Activated T-cell treated with anti-CD3 and anti-CD28 coated beads, Interleukin-2, amount 50 U/mL, for 24 hours (primary cell): ENCODE measurements around the gene TBC1D22A.

Source experiments
- DNase-seq: peaks from one replicate; pipeline ENCODE4 v3.0.0-alpha.2; 2020
- H3K27ac Mint-ChIP-seq: 2 replicates; pipeline ENCODE4 v1.8.0; 2020; ENCODE audit warnings: mild to moderate bottlenecking, mixed read lengths
- H3K27me3 Mint-ChIP-seq: 2 replicates; pipeline ENCODE4 v1.8.0; 2020; ENCODE audit warnings: mixed read lengths
- H3K36me3 Mint-ChIP-seq: 2 replicates; pipeline ENCODE4 v1.8.0; 2020; ENCODE audit warnings: low read depth, mixed read lengths
- H3K4me1 Mint-ChIP-seq: 2 replicates; pipeline ENCODE4 v1.8.0; 2020; ENCODE audit warnings: low read depth, mixed read lengths
- H3K4me3 Mint-ChIP-seq: 2 replicates; pipeline ENCODE4 v1.8.0; 2020; ENCODE audit warnings: mild to moderate bottlenecking, moderate library complexity, mixed read lengths
- H3K9me3 Mint-ChIP-seq: 2 replicates; pipeline ENCODE4 v1.8.0; 2020; ENCODE audit warnings: mixed read lengths

TBC1D22A gene

DNA sequence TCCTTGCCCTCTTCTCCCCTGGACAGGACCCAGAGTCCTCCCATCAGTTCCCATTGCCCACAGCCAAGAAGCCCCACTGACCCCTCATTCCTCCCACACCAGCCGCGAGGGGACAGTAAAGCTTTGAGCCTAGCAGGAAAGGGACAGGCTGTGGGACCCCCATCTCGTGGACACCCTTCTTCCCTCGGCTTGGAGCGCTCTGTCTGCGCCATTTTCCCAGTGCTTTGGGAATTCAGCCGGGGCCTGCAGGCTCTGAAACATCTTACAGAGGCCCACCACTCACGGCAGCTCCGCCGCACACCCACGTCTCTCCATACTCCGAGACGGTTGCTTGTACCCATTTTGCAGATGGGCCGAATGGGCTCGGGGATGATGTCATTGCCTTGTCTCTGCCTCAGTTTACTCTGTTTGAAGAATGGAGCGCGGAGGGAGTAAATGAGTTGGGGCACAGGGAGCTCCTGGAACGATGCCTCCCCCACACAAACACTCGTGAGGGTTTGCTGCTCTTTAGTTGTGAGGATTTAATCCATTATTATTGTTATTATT lies 447.7 kb downstream of the TBC1D22A start:
- H3K27ac Mint-ChIP-seq: no peak overlapping the region
- no peak overlapping the region for H3K4me3 Mint-ChIP-seq
- peak; percentile 9 for DNase-seq
- no peaks in the 10 kb centered on the region for H3K9me3 Mint-ChIP-seq
- no peaks in the 10 kb centered on the region for H3K36me3 Mint-ChIP-seq
- H3K27me3 Mint-ChIP-seq: no peaks in the 10 kb centered on the region
- H3K4me1 Mint-ChIP-seq: no peaks in the 10 kb centered on the region

DNA sequence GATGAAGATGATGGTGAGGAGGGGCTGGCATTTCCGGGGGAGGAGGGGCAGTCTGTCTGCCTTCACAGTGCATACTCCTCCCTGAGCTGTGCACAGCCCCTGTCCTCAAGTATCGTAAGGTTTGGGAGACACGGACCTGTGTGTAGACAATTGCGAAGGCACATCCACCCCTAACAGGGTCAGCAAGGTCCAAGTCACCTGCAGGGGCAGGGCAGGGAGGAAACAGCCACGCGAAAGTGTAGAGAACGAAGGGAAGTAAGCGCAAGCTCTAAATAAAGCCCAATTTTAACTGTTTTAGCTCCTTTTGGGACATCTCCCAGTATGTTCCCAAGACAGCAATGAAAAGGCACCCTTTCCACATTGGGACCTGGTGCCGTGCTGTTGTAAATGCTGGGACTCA lies 448.2 kb downstream of the TBC1D22A start:
- Mint-ChIP-seq H3K4me3 (no peak overlapping the region), H3K27me3 (no peaks in the 10 kb centered on the region), H3K27ac (no peak overlapping the region), H3K4me1 (no peaks in the 10 kb centered on the region), H3K36me3 (no peaks in the 10 kb centered on the region), H3K9me3 (no peaks in the 10 kb centered on the region)
- DNase-seq: peak; percentile 20

DNA sequence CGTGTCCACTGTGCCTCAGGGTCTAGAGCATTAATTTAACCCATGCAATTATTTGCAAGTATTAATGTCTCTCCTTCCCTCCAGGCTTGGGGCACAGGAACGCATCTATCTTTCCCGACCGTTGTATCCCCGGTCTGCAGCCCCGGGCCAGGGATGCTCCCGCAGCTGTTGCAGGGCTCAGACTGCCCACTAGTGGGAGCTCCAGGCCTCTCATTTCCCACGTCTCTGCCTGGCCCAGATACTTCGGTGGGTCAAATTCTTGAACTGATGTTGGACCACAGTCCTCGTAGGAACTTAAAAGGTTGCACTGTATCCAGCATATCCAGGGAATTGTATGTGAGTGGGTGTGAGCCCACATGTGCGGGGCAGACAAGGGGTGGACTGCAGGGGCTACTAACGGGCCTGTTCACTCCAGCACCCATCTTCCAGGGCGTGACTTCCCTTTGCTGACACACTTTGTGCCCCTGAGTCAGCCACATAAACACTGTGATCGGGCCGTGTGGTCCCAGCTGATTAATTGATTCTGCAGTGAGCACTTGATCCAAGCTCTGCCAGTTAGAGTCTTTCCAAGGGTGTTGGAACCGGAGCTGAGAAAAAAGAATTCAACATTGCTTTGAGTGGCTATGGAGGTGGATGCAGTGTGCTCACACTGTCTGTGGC lies 451.3 kb downstream of the TBC1D22A start:
- Mint-ChIP-seq H3K36me3 (no peaks in the 10 kb centered on the region), H3K4me1 (no peaks in the 10 kb centered on the region), H3K27me3 (no peaks in the 10 kb centered on the region), H3K4me3 (no peak overlapping the region), H3K9me3 (no peaks in the 10 kb centered on the region), H3K27ac (no peak overlapping the region)
- peak; percentile 66 for DNase-seq

DNA sequence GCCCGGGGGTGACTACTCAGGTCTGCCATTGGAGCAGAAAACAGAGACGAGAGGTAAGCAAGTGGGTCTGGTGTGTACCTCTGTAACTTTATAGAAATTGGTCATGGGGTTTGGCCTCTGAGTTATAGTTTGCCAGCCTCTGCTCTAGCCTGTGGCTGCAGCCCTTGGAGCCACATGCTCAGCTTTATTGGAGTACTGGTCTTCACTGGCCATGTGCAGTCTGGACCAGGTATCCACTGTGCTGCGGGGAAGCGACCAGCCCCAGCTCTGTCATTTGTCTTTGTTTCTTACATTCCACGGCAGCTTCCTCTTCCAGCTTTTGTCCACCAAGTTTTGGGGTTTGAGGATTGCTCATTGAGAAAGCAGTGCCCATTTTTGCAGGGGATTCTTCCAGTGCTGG lies 453.4 kb downstream of the TBC1D22A start:
- H3K27ac Mint-ChIP-seq: no peak overlapping the region

DNA sequence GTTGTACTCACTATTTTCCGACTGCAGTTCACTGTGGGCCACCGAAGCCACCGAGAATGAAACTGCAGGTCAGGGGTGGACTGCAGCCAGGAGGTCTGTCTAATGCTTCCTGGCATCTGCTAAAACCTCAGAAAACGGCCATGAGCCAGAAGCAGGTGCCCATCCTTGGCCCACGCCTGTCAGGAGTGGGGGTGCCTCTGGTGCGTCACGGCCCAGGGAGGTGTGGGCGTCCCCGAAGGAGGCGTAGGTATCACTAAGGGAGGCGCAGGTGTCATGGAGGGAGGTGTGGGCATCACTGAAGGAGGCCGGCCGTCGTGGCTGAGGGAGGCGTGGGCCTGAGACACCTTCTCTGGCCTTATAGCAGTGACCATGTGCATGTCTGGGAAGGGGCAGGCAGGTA lies 456.2 kb downstream of the TBC1D22A start:
- H3K27me3 Mint-ChIP-seq: no peaks in the 10 kb centered on the region
- no peaks in the 10 kb centered on the region for H3K9me3 Mint-ChIP-seq
- no peaks in the 10 kb centered on the region for H3K4me1 Mint-ChIP-seq
- no peak overlapping the region for H3K27ac Mint-ChIP-seq
- no peak for DNase-seq
- no peak overlapping the region for H3K4me3 Mint-ChIP-seq
- H3K36me3 Mint-ChIP-seq: no peaks in the 10 kb centered on the region

More for the DNA sequence above, 453.4 kb downstream of the TBC1D22A start:
- Mint-ChIP-seq H3K4me3 (no peak overlapping the region), H3K9me3 (no peaks in the 10 kb centered on the region), H3K36me3 (no peaks in the 10 kb centered on the region), H3K4me1 (no peaks in the 10 kb centered on the region), H3K27me3 (no peaks in the 10 kb centered on the region)
- no peak for DNase-seq

DNA sequence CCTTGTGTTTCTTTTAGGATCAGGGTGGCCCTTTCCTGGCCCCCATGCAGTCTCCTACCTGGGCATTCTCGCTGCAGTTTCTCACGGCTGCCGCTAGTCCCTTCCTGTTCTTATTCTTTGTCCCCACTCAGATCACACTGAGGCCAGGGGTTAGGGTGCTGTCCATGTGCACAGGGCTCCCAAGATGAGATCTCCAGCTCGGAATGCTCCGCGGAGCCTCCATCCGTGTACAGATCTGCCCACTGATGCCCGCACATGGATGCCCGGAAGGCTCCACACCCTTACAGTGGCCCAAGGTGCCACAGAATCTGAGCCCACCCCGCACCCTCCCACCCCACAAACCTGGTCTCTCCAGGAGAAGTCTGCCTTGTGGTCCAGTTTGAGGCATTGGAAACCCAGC lies 457.3 kb downstream of the TBC1D22A start:
- DNase-seq: no peak
- Mint-ChIP-seq H3K4me3 (no peak overlapping the region), H3K27ac (no peak overlapping the region), H3K36me3 (no peaks in the 10 kb centered on the region), H3K9me3 (no peaks in the 10 kb centered on the region), H3K4me1 (no peaks in the 10 kb centered on the region), H3K27me3 (no peaks in the 10 kb centered on the region)

DNA sequence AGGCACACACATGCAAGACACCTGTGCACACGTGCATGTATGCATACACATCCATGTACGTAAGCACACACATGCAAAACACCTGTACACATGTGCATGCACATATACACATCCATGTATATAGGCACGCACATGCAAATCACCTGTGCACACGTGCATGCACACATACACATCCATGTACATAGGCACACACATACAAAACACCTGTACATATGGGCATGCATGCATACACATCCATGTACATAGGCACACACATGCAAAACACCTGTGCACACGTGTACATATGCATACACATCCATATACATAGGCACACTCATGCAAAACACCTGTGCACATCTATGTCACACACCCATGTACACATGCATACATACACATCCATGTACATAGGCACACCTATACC lies 458.3 kb downstream of the TBC1D22A start:
- H3K4me3 Mint-ChIP-seq: no peak overlapping the region
- H3K36me3 Mint-ChIP-seq: no peaks in the 10 kb centered on the region
- H3K4me1 Mint-ChIP-seq: no peaks in the 10 kb centered on the region
- no peaks in the 10 kb centered on the region for H3K27me3 Mint-ChIP-seq
- H3K9me3 Mint-ChIP-seq: no peaks in the 10 kb centered on the region
- H3K27ac Mint-ChIP-seq: no peak overlapping the region
- DNase-seq: no peak

DNA sequence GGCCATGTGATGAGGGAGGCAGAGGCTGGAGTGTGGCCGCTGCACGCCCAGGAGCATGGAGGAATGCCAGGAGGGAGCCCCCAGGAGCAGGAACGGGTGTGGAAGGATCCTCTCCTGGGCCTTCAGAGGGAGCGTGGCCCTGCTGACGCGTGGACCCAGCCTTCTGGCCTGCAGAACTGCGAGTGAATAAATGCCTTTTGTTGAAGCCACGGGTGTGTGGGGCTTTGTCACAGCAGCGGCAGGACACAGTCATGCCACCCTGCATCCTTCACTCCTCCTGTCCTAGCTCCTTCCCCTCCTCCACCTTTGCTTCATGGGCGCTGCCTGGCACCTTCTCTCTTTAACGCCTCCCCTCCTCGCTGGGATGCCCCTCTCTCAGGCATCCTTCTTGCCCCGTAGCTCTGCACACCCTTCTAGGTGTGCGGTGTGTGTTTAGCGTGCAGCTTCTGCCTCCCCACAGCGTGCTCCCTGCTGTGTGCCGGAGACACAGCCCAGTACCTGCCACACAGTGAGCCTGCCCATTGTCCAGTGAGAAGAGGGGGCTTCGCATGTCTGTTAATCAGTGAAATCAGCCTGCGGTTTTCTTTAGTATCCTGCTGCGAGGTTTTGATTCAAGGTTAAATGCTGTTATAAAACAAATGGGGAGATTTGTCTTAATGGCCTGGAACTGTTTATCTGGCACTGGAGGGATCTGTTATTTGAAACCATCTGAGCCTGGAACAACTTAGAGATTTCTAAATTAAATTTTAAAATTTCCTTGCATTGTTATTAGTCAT lies 459.6 kb downstream of the TBC1D22A start:
- H3K27ac Mint-ChIP-seq: no peak overlapping the region
- DNase-seq: no peak
- no peak overlapping the region for H3K4me3 Mint-ChIP-seq
- no peaks in the 10 kb centered on the region for H3K36me3 Mint-ChIP-seq
- H3K27me3 Mint-ChIP-seq: peaks cover 3% of the 10 kb centered on the region
- H3K9me3 Mint-ChIP-seq: no peaks in the 10 kb centered on the region
- no peaks in the 10 kb centered on the region for H3K4me1 Mint-ChIP-seq
